Ishikawa (cell line): ENCODE data around the gene WHRN.

Source experiments
- TEAD4 ChIP-seq: IDR thresholded peaks from 2 replicates; pipeline ENCODE4 v1.6.1; 2012
- TF ChIP-seq, protein P1 (sequence below): IDR thresholded peaks from 2 replicates; pipeline ENCODE4 v1.6.1; 2012; ENCODE audit warnings: low read depth, mild to moderate bottlenecking

DNA sequence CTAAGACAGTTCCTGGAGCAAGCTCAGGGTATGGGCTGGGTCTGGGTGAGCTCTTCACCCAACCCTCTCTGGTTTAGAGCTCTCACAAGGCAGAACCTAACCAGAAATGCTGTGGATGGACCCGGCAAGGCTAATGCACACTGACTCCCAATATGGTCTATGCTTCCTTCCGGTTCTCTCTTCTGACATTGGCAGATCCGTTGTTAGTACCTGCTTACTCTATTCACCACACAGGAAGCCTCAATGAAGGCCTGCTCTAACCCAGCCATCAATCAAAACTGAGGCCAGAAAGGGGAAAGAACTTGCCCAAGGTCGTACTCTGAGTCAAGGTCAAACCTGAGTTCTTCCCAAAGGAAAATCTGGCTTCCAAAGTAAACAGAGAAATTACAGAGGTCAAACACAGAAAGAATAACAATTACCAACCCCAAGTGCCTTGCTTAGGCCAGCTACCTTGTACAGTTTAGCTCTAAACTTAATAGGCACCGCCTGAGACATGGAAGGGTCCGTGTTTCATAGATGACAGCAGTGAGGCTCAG, 71.5 kb downstream of the WHRN start:
- TF ChIP-seq TEAD4 = no peak
- TF ChIP-seq, protein P1, sequence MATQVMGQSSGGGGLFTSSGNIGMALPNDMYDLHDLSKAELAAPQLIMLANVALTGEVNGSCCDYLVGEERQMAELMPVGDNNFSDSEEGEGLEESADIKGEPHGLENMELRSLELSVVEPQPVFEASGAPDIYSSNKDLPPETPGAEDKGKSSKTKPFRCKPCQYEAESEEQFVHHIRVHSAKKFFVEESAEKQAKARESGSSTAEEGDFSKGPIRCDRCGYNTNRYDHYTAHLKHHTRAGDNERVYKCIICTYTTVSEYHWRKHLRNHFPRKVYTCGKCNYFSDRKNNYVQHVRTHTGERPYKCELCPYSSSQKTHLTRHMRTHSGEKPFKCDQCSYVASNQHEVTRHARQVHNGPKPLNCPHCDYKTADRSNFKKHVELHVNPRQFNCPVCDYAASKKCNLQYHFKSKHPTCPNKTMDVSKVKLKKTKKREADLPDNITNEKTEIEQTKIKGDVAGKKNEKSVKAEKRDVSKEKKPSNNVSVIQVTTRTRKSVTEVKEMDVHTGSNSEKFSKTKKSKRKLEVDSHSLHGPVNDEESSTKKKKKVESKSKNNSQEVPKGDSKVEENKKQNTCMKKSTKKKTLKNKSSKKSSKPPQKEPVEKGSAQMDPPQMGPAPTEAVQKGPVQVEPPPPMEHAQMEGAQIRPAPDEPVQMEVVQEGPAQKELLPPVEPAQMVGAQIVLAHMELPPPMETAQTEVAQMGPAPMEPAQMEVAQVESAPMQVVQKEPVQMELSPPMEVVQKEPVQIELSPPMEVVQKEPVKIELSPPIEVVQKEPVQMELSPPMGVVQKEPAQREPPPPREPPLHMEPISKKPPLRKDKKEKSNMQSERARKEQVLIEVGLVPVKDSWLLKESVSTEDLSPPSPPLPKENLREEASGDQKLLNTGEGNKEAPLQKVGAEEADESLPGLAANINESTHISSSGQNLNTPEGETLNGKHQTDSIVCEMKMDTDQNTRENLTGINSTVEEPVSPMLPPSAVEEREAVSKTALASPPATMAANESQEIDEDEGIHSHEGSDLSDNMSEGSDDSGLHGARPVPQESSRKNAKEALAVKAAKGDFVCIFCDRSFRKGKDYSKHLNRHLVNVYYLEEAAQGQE = no peak
